H1 (cell line): Measurements from ENCODE around the gene CDH20. TPM values are rescaled to one million over a fixed set of nuclear protein-coding genes. Genes with fewer than 3 reads are reported as not detected.

ENCODE experiments used
- CTCF ChIA-PET: fragments of 300-600 bp; sonication (Branson Sonifier 250); formaldehyde crosslinking; loops from one replicate; lab custom pipeline; 2021; ENCODE audit not compliant: partially characterized antibody; lab: Charles Lee
- POLR2A ChIA-PET: fragments of 300-600 bp; sonication (Branson Sonifier 250); formaldehyde crosslinking; loops from one replicate; lab custom pipeline; 2021; ENCODE audit warnings: inconsistent platforms; ENCODE audit not compliant: partially characterized antibody; lab: Charles Lee
- DNase-seq, 2 experiments: peaks; one replicate each; pipeline versions ENCODE4 v3.0.0 to v3.0.0-alpha.2; 2010 to 2022; ENCODE audit warnings: low spot score in 2 of 2, low read depth in 1 of 2, mixed read lengths in 1 of 2
- FAIRE-seq: peaks from 2 replicates; lab custom pipeline; 2011; peaks lifted over from hg19 to GRCh38; lab: Jason Lieb, UNC
- H2AFZ ChIP-seq: 2 replicates; pipeline ENCODE4 v1.8.1; 2012; ENCODE audit warnings: low read length, inconsistent platforms
- H2AK5ac ChIP-seq: 2 replicates; pipeline ENCODE4 v1.6.1; 2013; ENCODE audit warnings: low read depth, low read length
- H2BK120ac ChIP-seq: replicated peaks from 2 replicates; pipeline ENCODE3; 2013; ENCODE audit warnings: low read depth, low read length, inconsistent platforms
- H2BK12ac ChIP-seq: 2 replicates; pipeline ENCODE4 v1.6.1; 2013; ENCODE audit warnings: low read depth, low read length
- H2BK15ac ChIP-seq: 2 replicates; pipeline ENCODE4 v1.6.1; 2013; ENCODE audit warnings: low read length
- H2BK20ac ChIP-seq: 2 replicates; pipeline ENCODE4 v1.6.1; 2013; ENCODE audit warnings: low read length
- H2BK5ac ChIP-seq: 2 replicates; pipeline ENCODE4 v1.6.1; 2013; ENCODE audit warnings: low read depth, low read length
- H3K14ac ChIP-seq: 2 replicates; pipeline ENCODE4 v1.6.1; 2013; ENCODE audit warnings: inconsistent platforms; ENCODE audit not compliant: insufficient read length
- H3K18ac ChIP-seq: 2 replicates; pipeline ENCODE4 v1.6.1; 2013; ENCODE audit warnings: low read length; ENCODE audit errors: extremely low read depth
- H3K23ac ChIP-seq: 2 replicates; pipeline ENCODE4 v1.6.1; 2013; ENCODE audit warnings: inconsistent platforms; ENCODE audit not compliant: insufficient read length
- H3K23me2 ChIP-seq: 2 replicates; pipeline ENCODE4 v1.6.1; 2013; ENCODE audit warnings: low read depth, low read length
- H3K27ac ChIP-seq: 2 replicates; pipeline ENCODE4 v1.6.1; 2011; ENCODE audit warnings: low read depth, low read length, inconsistent platforms
- H3K27me3 ChIP-seq, 4 experiments: replicated peaks in 1 of 4; 1 replicate in 1 of 4; 2 replicates in 3 of 4; pipeline versions ENCODE4 v1.6.1 to v1.8.1; 2011 to 2013; ENCODE audit warnings: low read length in 3 of 4, mild to moderate bottlenecking in 3 of 4, inconsistent platforms in 2 of 4, mixed read lengths in 2 of 4, moderate library complexity in 1 of 4; ENCODE audit not compliant: control insufficient read depth in 3 of 4, insufficient read depth in 3 of 4; ENCODE audit errors: extremely low read depth in 1 of 4
- H3K36me3 ChIP-seq, 4 experiments: 2 replicates each; pipeline versions ENCODE4 v1.6.1 to v1.8.1; 2011 to 2013; ENCODE audit warnings: mild to moderate bottlenecking in 4 of 4, low read length in 3 of 4, moderate library complexity in 2 of 4, control low read depth in 1 of 4, inconsistent platforms in 1 of 4; ENCODE audit not compliant: insufficient read depth in 4 of 4, control insufficient read depth in 2 of 4
- H3K4ac ChIP-seq: replicated peaks from 2 replicates; pipeline ENCODE3; 2013; ENCODE audit warnings: low read length, low read depth, mixed read lengths, inconsistent platforms; ENCODE audit not compliant: insufficient read length
- H3K4me1 ChIP-seq, 4 experiments: replicated peaks in 1 of 4; 1 replicate in 1 of 4; 2 replicates in 3 of 4; pipeline versions ENCODE4 v1.6.1 to v1.8.1; 2011 to 2013; ENCODE audit warnings: low read length in 3 of 4, inconsistent platforms in 2 of 4, mixed read lengths in 1 of 4; ENCODE audit not compliant: insufficient read depth in 4 of 4, control insufficient read depth in 3 of 4
- H3K4me2 ChIP-seq, 2 experiments: 2 replicates each; pipeline versions ENCODE4 v1.6.1 to v1.8.1; 2011 to 2013; ENCODE audit warnings: low read depth in 2 of 2, low read length in 2 of 2, control low read depth in 1 of 2, inconsistent platforms in 1 of 2, mild to moderate bottlenecking in 1 of 2; ENCODE audit not compliant: insufficient read depth in 1 of 2
- H3K4me3 ChIP-seq, 4 experiments: fragments of 200-600, 300-600 bp in 1 of 4; sonication (generic), shearing (Covaris generic), sonication (Bioruptor Twin) in 1 of 4; 2 replicates each; pipeline versions ENCODE4 v1.5.1 to v1.8.1; 2011 to 2016; ENCODE audit warnings: low read length in 4 of 4, low read depth in 3 of 4, control low read depth in 2 of 4, inconsistent platforms in 2 of 4, mild to moderate bottlenecking in 2 of 4, mixed read lengths in 1 of 4, moderate library complexity in 1 of 4; ENCODE audit not compliant: insufficient read depth in 2 of 4; ENCODE audit errors: extremely low read depth in 1 of 4
- H3K56ac ChIP-seq: replicated peaks from 2 replicates; pipeline ENCODE3; 2013; ENCODE audit warnings: low read depth, mild to moderate bottlenecking, mixed read lengths, low read length, inconsistent platforms; ENCODE audit not compliant: insufficient read length
- H3K79me1 ChIP-seq: 2 replicates; pipeline ENCODE4 v1.6.1; 2013; ENCODE audit warnings: low read depth, low read length, control low read depth
- H3K79me2 ChIP-seq, 2 experiments: 2 replicates each; pipeline versions ENCODE4 v1.6.1 to v1.8.1; 2012 to 2013; ENCODE audit warnings: low read length in 2 of 2, mild to moderate bottlenecking in 2 of 2, inconsistent platforms in 1 of 2; ENCODE audit not compliant: insufficient read depth in 2 of 2, control insufficient read depth in 1 of 2
- H3K9ac ChIP-seq, 4 experiments: replicated peaks in 1 of 4; 1 replicate in 1 of 4; 2 replicates in 3 of 4; pipeline versions ENCODE4 v1.6.1 to v1.8.1; 2011 to 2013; ENCODE audit warnings: low read depth in 3 of 4, low read length in 3 of 4, control low read depth in 2 of 4, mild to moderate bottlenecking in 2 of 4, moderate library complexity in 2 of 4, inconsistent platforms in 1 of 4; ENCODE audit errors: extremely low read depth in 1 of 4
- H3K9me3 ChIP-seq, 2 experiments: 2 replicates each; pipeline versions ENCODE4 v1.6.1 to v1.8.1; 2012 to 2013; ENCODE audit warnings: mild to moderate bottlenecking in 2 of 2, moderate library complexity in 2 of 2, control low read depth in 1 of 2, inconsistent platforms in 1 of 2, low read depth in 1 of 2, low read length in 1 of 2, mixed read lengths in 1 of 2; ENCODE audit not compliant: insufficient read depth in 2 of 2
- H4K20me1 ChIP-seq, 2 experiments: replicated peaks in 1 of 2; 2 replicates each; pipeline versions ENCODE3 to v1.8.1; 2011 to 2013; ENCODE audit warnings: inconsistent platforms in 2 of 2, low read length in 2 of 2, mild to moderate bottlenecking in 1 of 2; ENCODE audit not compliant: insufficient read depth in 2 of 2, control insufficient read depth in 1 of 2
- H4K5ac ChIP-seq: 2 replicates; pipeline ENCODE4 v1.6.1; 2013; ENCODE audit warnings: low read length, low read depth, mixed read lengths, inconsistent platforms; ENCODE audit not compliant: insufficient read length
- H4K8ac ChIP-seq: 2 replicates; pipeline ENCODE4 v1.8.0; 2013; ENCODE audit warnings: mild to moderate bottlenecking, moderate library complexity, low read length, inconsistent platforms; ENCODE audit not compliant: insufficient read depth; ENCODE audit errors: extremely low read depth
- H4K91ac ChIP-seq: replicated peaks from 2 replicates; pipeline ENCODE3; 2013; ENCODE audit warnings: low read length, mixed read lengths, inconsistent platforms; ENCODE audit not compliant: insufficient read length
- ASH2L ChIP-seq: fragments of 200-600, 300-600 bp; sonication (generic); IDR thresholded peaks from one replicate; pipeline ENCODE4 v1.7.1; 2017; ENCODE audit warnings: low read length
- EGR1 ChIP-seq: IDR thresholded peaks from 2 replicates; pipeline ENCODE4 v1.6.1; 2011; ENCODE audit warnings: low read depth, low read length, borderline replicate concordance
- NRF1 ChIP-seq: IDR thresholded peaks from 2 replicates; pipeline ENCODE4 v1.6.1; 2011; ENCODE audit warnings: mild to moderate bottlenecking, low read depth, low read length, improper control_type of control experiment
- POLR2A ChIP-seq, 2 experiments: IDR thresholded peaks; 1 replicate in 1 of 2; 2 replicates in 1 of 2; pipeline ENCODE4 v1.6.1; 2011; ENCODE audit warnings: low read depth in 2 of 2, low read length in 2 of 2, mild to moderate bottlenecking in 2 of 2; ENCODE audit errors: control extremely low read depth in 1 of 2
- RBBP5 ChIP-seq: IDR thresholded peaks from 2 replicates; pipeline ENCODE4 v1.7.1; 2012; ENCODE audit warnings: low read depth, mild to moderate bottlenecking, inconsistent platforms, low read length, moderate library complexity, borderline replicate concordance
- RFX5 ChIP-seq: IDR thresholded peaks from 2 replicates; pipeline ENCODE4 v1.6.1; 2011; ENCODE audit warnings: low read depth, low read length, improper control_type of control experiment, borderline replicate concordance
- RNF2 ChIP-seq: fragments of 200-900, 300-1000 bp; sonication (generic); IDR thresholded peaks from 2 replicates; pipeline ENCODE4 v1.7.1; 2016; ENCODE audit warnings: borderline replicate concordance, low read depth, mild to moderate bottlenecking, antibody characterized with exemption, low read length; ENCODE audit not compliant: poor library complexity, severe bottlenecking; ENCODE audit errors: missing control alignments
- SRF ChIP-seq: IDR thresholded peaks from 2 replicates; pipeline ENCODE4 v1.6.1; 2011; ENCODE audit warnings: mild to moderate bottlenecking, low read depth, low read length, moderate library complexity
- TEAD4 ChIP-seq: IDR thresholded peaks from 2 replicates; pipeline ENCODE4 v1.6.1; 2012; ENCODE audit warnings: low read depth, low read length, inconsistent platforms, mixed read lengths
- ZNF274 ChIP-seq: IDR thresholded peaks from 2 replicates; pipeline ENCODE4 v1.7.0; 2012; ENCODE audit warnings: low read length, borderline replicate concordance; ENCODE audit errors: extremely low read depth
- polyA plus RNA-seq, 7 experiments: library from polyadenylated mRNA; depleted of rRNA in 3 of 7; stranded (reverse) in 5 of 7; unstranded in 2 of 7; fragments of >200 nt in 5 of 7; fragments of 200-250 nt in 2 of 7; gene quantifications; 1 replicate in 5 of 7; 2 replicates in 1 of 7; 4 replicates in 1 of 7; pipeline versions ENCODE4 v1.2.1 to v1.2.3, GENCODE V29; 2011 to 2013; ENCODE audit warnings: missing spikeins in 2 of 7, mixed read lengths in 2 of 7
- total RNA-seq: library from RNA; stranded (reverse); fragmentation: NEBNext Ultra II Directional; extraction: Animal tissue kit (Norgen Biotek cat#: 25700); gene quantifications from 2 replicates; pipeline ENCODE4 v1.2.1, GENCODE V29; 2021
- TF ChIP-seq, protein P1 (sequence below): IDR thresholded peaks from 2 replicates; pipeline ENCODE4 v1.6.1; 2011; ENCODE audit warnings: low read depth, mild to moderate bottlenecking, low read length; ENCODE audit not compliant: insufficient read depth

Gene CDH20
- total and polyA plus RNA-seq, 2 of the 8 experiments (the other 6 are each of a cell fraction or from before 2014, with no cell fraction given), result 0.07 to 0.12 TPM

DNA sequence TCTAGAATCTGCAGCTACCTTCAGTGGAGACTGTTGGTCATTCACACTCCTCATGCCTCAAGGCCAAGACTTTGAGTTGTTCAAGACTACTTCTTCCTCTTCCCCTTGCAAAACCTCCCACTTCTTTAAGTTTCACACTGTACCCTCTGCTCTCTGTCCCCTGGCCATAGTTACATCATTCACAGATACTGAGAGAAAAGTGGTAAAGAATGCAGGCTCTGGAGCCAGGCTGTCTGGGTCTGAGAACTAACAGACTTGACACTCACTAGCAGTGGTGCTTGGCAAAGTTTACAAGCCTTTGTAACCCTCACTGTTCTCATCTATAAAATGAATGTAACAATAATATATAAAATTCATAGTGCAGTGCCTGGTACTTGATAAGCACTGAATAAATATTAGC lies 61.8 kb downstream of the CDH20 start:
- Histone ChIP-seq H3K14ac (no peak overlapping the region), H3K79me1 (no peaks in the 10 kb centered on the region), H3K9ac (no peak overlapping the region), H3K27me3 (no peaks in the 10 kb centered on the region), H2BK12ac (no peak overlapping the region), H2BK5ac (no peak overlapping the region), H3K9me3 (no peaks in the 10 kb centered on the region), H3K4me1 (no peaks in the 10 kb centered on the region), H3K4me3 (no peak overlapping the region), H4K20me1 (no peaks in the 10 kb centered on the region), H3K27ac (no peak overlapping the region), H3K4me2 (no peak overlapping the region), H4K91ac (no peak overlapping the region), H3K18ac (no peak overlapping the region), H2AFZ (no peak overlapping the region), H2BK15ac (no peak overlapping the region), H3K23ac (no peak overlapping the region), H4K5ac (no peak overlapping the region), H3K23me2 (no peaks in the 10 kb centered on the region), H3K4ac (no peak overlapping the region), H2AK5ac (no peak overlapping the region), H3K56ac (no peak overlapping the region), H3K36me3 (no peaks in the 10 kb centered on the region), H3K79me2 (no peaks in the 10 kb centered on the region), H2BK20ac (no peak overlapping the region), H2BK120ac (no peak overlapping the region), H4K8ac (no peak overlapping the region)
- ChIA-PET CTCF (no interaction called here), POLR2A (no interaction called here)
- DNase-seq (no peak), FAIRE-seq (no peak)
- no peak for TF ChIP-seq POLR2A (IDR thresholded peaks at IDR 0.05; ENCODE audit: control extremely low read depth in 1 of 2, low read depth in 2 of 2, low read length in 2 of 2)
- TF ChIP-seq NRF1, result no peak
- no peak for TF ChIP-seq RBBP5
- TF ChIP-seq RFX5, result no peak
- no peak for TF ChIP-seq SRF
- TF ChIP-seq RNF2, result no peak
- TF ChIP-seq EGR1, result no peak
- no peak for TF ChIP-seq ASH2L
- no peak for TF ChIP-seq TEAD4
- no peak for TF ChIP-seq ZNF274
- TF ChIP-seq, protein P1, sequence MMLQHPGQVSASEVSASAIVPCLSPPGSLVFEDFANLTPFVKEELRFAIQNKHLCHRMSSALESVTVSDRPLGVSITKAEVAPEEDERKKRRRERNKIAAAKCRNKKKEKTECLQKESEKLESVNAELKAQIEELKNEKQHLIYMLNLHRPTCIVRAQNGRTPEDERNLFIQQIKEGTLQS, result no peak
